GM19395 (cell line): Measurements from ENCODE around the gene KRTAP22-1.

Experiments used
- ATAC-seq: cut with Tn5 transposase; IDR thresholded peaks from one replicate; pipeline ENCODE4 v1.9.1; 2021; ENCODE audit warnings: mild to moderate bottlenecking, moderate library complexity; ENCODE audit not compliant: unreplicated experiment

KRTAP22-1 gene

DNA sequence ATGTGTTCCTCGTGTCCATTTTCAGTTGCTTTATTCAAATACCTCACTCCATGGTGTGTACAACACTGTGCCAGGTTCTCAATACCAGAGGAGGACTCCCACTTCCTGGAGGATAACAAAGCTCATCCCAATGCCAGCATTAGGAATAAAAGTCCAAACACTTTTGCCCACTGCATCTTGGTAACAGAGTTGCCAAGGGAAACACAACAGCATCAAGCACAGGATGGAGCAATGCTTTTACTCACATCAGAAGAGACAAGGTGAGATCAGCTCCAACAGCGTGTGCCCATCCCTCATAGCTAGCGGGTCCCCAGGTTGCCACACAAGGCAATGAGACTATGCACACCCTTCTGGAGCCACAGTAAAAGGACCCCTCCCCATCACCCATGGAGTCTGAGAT is 22.5 kb downstream of the KRTAP22-1 start:
- no peak for ATAC-seq

DNA sequence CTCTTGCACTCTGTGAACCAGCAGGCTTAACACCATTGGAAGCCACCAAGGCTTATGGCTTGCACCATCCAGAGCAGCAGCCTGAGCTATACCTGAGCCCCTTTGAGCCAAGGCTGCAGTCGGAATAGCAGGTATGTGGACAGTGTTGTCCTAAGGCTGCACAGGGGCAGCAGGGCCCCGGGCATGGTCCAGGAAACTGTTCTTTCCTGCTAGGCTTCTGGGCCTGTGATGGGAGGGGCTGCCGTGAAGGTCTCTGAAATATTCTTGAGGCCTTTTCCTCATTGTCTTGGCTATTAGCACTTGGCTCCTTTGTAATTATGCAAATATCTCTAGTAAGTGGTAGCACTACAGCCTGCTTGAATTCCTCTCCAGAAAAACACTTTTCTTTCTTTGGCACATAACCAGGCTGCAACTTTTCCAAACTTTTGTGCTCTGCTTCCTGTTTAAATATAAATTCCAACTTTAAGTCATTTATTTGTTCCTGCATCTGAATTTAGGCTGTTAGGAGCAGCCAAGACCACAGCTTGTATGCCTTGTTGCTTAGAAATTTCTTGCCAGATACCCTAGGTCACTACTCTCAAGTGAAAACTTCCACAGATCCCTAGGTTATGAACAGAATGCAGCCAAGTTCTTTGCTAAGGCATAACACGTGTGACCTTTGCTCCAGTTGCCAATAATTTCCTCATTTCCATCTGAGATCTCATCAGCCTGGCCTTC is 24.7 kb downstream of the KRTAP22-1 start:
- ATAC-seq: no peak

DNA sequence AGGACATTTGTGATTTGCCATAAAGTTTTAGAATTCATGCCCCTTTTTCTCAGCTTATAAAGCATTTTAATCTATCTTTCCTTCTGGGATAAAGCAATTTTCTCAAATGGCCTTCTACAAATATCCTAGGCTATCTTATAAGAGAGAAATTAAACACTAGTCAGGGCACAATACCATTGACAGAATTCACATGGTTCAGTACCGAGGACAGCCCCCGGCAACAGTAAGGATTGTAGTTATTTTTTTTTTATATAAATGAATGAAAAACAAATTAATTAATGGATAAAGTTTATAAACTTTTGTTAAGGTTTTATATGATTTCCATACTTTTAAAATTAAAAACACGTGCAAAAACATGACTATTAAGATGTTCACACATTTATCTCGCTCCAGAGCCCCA is 27.2 kb downstream of the KRTAP22-1 start:
- ATAC-seq: no peak

DNA sequence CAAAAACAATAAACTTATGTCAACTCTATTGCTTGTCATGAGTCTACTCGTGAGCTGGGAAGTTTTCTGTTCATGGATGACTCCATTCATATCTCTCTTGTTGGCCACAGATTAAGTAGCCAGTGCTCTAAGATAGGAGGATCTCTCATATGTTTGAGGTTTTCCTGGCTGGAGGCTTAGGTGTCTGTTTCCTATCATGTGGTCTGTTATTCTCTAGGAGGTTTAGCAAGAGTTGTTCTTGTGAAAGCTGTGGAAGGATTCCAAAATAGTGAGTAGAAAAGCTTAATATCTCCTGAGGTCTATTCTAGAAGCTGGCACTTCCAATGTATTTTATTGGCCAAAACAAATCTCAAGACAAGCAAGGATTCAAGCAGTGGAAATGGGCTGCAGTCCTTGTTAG is 28.3 kb downstream of the KRTAP22-1 start:
- no peak for ATAC-seq

DNA sequence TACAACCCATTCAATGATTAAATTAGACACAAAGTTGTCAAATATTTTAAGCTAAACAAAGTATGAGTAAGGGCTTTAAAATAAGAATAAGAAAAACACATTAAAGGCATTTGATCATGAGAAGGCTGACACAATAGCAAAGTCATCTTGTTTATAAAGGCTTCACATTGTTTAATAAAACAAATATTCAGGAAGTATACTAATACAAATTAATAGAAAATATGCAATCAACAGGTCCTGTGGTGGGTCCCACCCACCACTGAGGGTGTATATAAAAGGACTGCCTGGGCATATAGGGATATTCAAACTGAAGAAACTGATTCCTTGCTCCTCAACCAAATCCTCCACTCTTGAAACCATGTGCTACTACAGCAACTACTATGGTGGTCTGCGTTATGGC is 34.0 kb downstream of the KRTAP22-1 start, which contains the start of gene KRTAP20-2:
Gene KRTAP20-2, plus strand, starts transcription at position 301 of the 400 bp plus-strand sequence. Its CDS starts 58 bp downstream, at position 359.
- no peak for ATAC-seq

DNA sequence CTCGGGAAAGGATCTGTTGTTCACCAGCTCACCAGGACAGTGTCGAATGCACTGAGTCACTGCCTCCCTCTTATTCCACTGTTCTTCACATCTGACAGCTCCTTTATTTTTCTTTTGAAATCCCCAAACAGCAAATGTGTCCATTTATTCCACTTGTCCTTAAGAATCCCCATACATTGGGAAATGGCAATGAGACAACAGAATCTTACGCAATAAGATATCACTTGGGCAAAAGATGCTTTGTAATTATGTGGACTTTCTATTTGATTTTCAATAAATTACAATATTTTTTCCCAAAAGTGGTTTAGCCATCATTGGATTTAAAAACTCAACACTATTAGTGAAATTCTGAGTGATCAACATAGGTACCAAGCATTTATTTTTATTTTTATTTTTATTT is 37.8 kb downstream of the KRTAP22-1 start:
- ATAC-seq: no peak

DNA sequence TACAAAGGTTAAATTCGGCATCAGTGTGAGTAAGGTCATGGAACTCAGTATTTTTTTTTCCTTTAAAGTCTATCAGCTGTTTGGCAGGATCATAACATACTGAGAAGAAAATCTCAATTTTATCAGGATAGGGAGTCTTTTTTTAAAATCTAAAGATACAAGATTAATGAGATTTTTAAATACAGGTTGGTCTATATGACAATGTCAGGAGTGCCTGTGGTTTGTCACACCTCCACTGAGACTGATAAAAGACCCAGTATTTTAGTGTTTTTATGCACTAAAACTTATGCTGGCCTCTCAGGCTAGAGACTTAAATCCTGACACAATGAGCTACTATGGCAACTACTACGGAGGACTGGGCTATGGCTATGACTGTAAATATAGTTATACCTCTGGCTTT is 41.7 kb downstream of the KRTAP22-1 start, which contains the start of gene KRTAP20-3:
Gene KRTAP20-3, plus strand, starts transcription at position 301 of the 400 bp plus-strand sequence.
- ATAC-seq: no peak

DNA sequence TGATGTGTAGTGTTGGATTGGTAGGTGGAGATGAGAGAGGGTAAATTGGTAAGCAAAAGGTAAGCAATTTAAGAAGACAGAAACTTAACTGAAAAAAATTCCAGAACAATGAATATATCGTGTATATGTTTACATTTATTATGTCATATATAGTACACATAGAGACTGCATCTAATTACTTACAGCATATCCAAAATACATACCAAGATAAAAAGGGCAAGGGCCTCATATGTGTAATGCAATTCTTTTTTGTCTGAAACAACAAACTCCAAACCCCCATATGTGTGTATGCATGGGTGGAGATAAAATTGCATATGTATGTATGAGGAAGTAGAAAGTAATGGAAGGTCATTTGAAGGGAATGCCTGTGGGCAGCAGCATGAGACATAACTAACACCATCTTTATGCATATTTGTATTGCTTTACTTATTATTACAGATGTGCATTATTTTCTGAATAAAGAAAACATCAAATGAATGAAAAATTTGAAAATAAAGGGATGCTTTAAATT is 46.1 kb downstream of the KRTAP22-1 start:
- no peak for ATAC-seq
